Prostate gland (tissue), 2 donors: Measurements from ENCODE around the gene DHX30.

ENCODE experiments used
- POLR2A ChIP-seq: fragments of 450-650 bp; IDR thresholded peaks from one replicate; pipeline ENCODE4 v1.6.1; 2016; ENCODE audit warnings: antibody characterized with exemption, mild to moderate bottlenecking
- TF ChIP-seq, protein P1 (sequence below), 4 experiments: fragments of 200-600 bp in 2 of 4; fragments of 450-650 bp in 2 of 4; sonication (generic) in 2 of 4; IDR thresholded peaks; 1 replicate in 3 of 4; 2 replicates in 1 of 4; pipeline ENCODE4 v1.5.1; 2016 to 2019; ENCODE audit warnings: antibody characterized with exemption in 4 of 4, mild to moderate bottlenecking in 2 of 4, moderate library complexity in 2 of 4

DNA sequence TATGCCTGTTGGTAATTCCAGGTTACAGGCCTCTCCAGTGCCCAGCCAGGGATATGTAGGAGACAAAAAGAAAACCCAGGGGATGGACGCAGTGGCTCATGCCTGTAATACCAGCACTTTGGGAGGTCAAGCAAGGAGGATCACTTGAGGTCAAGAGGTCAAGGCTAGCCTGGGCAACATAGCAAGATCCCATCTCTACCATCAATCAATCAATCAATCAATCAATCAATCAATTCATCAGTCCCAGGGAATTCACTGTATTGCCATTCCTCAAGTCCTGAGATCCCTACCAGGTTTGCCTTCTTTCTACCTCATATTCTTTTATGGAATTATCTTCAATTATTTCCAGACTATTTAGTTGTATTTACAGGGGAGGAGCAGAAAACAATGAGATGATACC is 82.2 kb downstream of the DHX30 start:
- TF ChIP-seq, protein P1, sequence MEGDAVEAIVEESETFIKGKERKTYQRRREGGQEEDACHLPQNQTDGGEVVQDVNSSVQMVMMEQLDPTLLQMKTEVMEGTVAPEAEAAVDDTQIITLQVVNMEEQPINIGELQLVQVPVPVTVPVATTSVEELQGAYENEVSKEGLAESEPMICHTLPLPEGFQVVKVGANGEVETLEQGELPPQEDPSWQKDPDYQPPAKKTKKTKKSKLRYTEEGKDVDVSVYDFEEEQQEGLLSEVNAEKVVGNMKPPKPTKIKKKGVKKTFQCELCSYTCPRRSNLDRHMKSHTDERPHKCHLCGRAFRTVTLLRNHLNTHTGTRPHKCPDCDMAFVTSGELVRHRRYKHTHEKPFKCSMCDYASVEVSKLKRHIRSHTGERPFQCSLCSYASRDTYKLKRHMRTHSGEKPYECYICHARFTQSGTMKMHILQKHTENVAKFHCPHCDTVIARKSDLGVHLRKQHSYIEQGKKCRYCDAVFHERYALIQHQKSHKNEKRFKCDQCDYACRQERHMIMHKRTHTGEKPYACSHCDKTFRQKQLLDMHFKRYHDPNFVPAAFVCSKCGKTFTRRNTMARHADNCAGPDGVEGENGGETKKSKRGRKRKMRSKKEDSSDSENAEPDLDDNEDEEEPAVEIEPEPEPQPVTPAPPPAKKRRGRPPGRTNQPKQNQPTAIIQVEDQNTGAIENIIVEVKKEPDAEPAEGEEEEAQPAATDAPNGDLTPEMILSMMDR (IDR thresholded peaks at IDR 0.05), result no peak
- no peak for TF ChIP-seq POLR2A
